ENCODE results near the gene OCIAD1.
"Not testable (repeated sequence)": the region's sequence is repeated elsewhere in the genome, so short reads cannot be mapped to it uniquely, and the experiment has no call there.

GRCh38 chr4:48800155-48800554, 30.7 kb upstream of the OCIAD1 start:
- not testable (repeated sequence) for TF ChIP-seq CTCF, POLR2A (IDR thresholded peaks at IDR 0.05)

Data from Peyer's patch (tissue), 4 donors.